Right lobe of liver (tissue), 4 donors: ENCODE results near the gene ACTRT3.

Source experiments
- POLR2A ChIP-seq: fragments of 450-650 bp; IDR thresholded peaks from one replicate; pipeline ENCODE4 v1.6.1; 2017; ENCODE audit warnings: antibody characterized with exemption, mild to moderate bottlenecking
- TF ChIP-seq, protein P1 (sequence below), 4 donors: fragments of 200-600 bp in 3 of 4; fragments of 450-650 bp in 1 of 4; IDR thresholded peaks; one replicate each; pipeline versions ENCODE4 v1.5.1 to v1.8.0; 2016 to 2022; ENCODE audit warnings: antibody characterized with exemption in 4 of 4, mild to moderate bottlenecking in 2 of 4
- donor health status: DM: no; HTN: no; CAD: no.
- donor health status: DM: no; HTN: no; CAD: no.
- donor health status: DM: no; HTN: yes; CAD: no.

DNA sequence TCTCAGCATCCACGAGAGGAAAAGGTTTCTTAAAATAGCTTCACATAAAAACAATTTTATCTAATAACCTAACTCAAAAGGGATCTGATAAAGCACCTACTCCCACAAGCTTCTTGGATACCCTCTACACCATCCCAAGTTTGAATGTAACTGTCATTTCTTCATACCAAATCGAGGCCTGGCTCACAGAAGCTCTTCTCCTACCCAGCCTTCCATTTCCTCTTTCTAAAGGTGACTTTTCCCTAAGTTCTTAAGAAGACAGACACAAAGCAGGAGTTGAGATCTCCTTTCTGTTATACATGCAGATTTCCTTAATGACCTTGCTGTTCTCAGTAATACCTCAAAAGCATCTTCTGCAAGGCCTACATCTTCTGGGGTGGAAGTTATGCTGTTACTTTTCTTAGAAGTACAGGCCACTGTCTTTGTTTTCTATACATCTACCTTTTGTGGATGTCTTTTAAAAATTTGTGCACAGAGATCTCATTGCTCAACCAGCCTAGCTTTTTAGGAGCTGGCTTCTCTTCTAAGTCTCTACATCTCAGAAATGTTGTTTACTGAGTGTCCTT, 40.0 kb upstream of the ACTRT3 start:
- TF ChIP-seq, protein P1, sequence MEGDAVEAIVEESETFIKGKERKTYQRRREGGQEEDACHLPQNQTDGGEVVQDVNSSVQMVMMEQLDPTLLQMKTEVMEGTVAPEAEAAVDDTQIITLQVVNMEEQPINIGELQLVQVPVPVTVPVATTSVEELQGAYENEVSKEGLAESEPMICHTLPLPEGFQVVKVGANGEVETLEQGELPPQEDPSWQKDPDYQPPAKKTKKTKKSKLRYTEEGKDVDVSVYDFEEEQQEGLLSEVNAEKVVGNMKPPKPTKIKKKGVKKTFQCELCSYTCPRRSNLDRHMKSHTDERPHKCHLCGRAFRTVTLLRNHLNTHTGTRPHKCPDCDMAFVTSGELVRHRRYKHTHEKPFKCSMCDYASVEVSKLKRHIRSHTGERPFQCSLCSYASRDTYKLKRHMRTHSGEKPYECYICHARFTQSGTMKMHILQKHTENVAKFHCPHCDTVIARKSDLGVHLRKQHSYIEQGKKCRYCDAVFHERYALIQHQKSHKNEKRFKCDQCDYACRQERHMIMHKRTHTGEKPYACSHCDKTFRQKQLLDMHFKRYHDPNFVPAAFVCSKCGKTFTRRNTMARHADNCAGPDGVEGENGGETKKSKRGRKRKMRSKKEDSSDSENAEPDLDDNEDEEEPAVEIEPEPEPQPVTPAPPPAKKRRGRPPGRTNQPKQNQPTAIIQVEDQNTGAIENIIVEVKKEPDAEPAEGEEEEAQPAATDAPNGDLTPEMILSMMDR (IDR thresholded peaks at IDR 0.05), result no peak
- no peak for TF ChIP-seq POLR2A
